CD4-positive, alpha-beta T cell treated with Interleukin-17A for 4 hours (primary cell): ENCODE data around the gene NTN1.

ENCODE experiments used
- DNase-seq: peaks from one replicate; pipeline ENCODE4 v3.0.0-alpha.2; 2020; ENCODE audit warnings: mixed read lengths

NTN1 gene

GRCh38 chr17:9220398-9221146 lies 199.3 kb downstream of the NTN1 start:
- DNase-seq: no peak

- no peak for DNase-seq
Observed at GRCh38 chr17:9221147-9221921, 200.0 kb downstream of the NTN1 start.

- no peak for DNase-seq
Observed at GRCh38 chr17:9221922-9222180, 200.5 kb downstream of the NTN1 start.

GRCh38 chr17:9223531-9223930 lies 202.2 kb downstream of the NTN1 start:
- no peak for DNase-seq

GRCh38 chr17:9224485-9224884 lies 203.2 kb downstream of the NTN1 start:
- no peak for DNase-seq

- DNase-seq: no peak
Observed at GRCh38 chr17:9225305-9226101, 204.2 kb downstream of the NTN1 start.

GRCh38 chr17:9226130-9226793 lies 205.0 kb downstream of the NTN1 start:
- no peak for DNase-seq

DNA sequence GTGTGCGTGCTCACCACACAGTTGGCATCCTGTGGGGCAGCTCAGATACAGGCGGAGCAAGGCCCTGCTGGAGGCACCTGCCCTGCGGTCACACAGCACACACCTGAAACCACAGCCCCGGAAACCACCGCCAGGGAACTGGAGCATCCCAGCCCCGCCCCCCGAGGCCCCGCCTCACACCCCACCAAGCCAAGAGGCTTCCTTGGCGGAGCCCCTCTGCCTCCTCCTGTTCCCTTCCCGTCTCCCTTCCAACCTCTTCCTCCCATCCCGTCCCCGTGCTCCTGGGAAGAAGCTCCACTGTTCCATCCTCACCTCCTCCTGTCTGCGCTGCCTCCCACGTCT lies 205.5 kb downstream of the NTN1 start:
- peak; percentile 45 for DNase-seq

GRCh38 chr17:9227819-9228407 lies 206.6 kb downstream of the NTN1 start:
- DNase-seq: no peak

DNA sequence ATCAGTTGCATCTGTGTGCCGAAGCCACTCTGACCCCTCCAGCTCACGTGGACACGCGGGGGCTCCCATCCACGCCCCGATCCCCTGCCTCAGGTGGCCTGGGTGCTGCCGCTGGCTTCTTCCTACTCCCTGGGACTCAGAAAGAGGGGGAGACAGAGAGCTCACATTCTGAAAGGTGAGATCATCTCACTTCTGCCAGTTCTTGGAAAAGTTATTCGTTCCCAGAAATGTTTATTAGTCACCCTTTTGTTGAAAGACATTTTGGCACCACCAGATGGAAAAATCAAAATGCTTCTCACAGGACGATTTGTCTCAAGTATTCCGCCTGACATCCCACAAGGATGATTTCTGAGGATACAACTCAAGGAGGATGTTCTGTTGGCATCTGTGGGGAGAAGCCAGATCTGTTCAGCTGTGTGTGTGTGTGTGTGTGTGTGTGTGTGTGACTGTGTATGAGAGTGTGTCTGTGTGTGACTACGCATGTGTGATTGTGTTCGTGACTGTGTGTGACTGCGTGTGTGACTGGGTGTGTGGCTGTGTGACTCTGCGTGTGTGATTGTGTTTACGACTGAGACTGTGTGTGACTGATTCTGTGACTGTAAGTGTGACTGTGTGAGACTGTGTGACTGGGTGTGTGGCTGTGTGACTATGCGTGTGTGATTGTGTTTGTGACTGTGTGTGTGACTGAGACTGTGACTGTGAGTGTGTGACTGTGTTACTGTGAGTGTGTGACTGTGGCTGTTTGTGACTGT lies 207.3 kb downstream of the NTN1 start:
- no peak for DNase-seq

GRCh38 chr17:9229160-9229825 lies 208.0 kb downstream of the NTN1 start:
- DNase-seq: no peak

- no peak for DNase-seq
Observed at GRCh38 chr17:9229826-9230201, 208.5 kb downstream of the NTN1 start.

GRCh38 chr17:9230346-9230745 lies 209.0 kb downstream of the NTN1 start:
- no peak for DNase-seq

DNA sequence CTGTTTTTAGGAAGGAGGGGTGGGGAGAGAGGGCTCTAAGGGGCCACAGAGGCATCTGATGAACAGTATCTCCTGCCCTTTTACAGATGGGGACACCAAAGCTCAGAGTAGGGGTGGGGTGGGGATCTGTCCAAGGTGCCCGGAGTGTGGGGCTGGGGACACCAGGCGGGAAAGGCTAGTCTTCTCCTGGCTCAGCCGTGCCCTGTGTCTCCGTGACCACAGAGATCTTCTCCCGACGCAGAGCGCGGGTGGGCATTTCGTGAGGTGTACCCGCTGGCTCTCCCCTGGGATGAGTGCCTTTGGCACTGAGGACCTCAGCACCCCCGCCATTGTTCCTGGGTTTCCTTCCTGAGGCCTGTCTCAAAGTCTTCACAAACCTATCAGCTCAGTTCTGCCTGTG lies 209.6 kb downstream of the NTN1 start:
- no peak for DNase-seq

DNA sequence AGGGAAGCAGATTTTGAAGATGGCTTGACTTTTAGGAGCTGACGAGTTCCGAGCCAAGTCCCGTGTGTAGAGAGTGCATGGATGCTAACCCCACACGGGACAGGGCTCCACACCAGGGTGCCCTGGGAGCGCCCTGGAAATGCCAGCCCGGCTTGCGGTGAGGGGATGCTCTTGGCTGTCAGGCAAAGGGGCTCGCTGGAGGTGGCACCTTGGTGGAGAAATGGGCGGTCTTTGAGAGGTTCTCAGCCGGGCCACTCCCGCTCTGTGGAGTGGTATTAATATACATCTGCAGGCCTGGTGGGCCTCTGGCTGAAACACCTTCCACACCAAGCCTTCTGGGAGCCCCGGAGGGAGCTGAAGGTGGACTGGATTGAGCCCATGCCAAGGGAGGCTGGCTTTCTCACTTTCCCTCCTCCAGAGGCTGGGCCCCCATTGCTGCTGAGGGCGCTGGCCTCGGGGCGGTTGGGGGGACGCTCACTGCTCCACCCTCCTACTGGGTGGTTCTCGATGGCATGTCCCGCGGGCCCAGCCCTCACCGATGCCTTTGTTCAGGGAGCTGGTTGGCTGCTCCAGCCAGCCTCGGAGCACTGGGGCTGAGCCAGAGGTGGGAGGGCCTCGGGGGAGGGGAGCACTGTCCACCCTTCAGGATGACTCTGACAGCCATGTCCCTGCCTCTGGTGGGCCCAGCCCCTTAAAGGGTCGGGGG lies 210.3 kb downstream of the NTN1 start:
- no peak for DNase-seq

- DNase-seq: no peak
Observed at GRCh38 chr17:9232155-9232475, 210.8 kb downstream of the NTN1 start.

GRCh38 chr17:9232591-9233270 lies 211.4 kb downstream of the NTN1 start:
- DNase-seq: no peak

DNA sequence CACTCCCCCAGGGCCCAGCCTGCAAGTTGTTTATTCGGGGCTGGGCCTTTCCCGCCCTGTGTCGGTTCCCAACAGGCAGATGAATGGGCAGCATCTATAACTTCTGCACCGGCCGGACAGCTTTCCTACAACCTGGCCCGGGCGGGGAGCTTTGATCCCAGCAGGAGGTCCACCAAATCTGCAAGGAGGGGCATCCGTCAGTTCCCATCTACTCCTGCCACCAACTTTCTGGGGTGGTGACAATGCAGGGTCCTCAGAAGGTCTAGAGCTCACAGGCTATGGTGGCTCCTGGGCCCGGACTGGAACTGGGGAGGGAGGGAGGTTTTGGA lies 211.9 kb downstream of the NTN1 start:
- no peak for DNase-seq

GRCh38 chr17:9233761-9234160 lies 212.5 kb downstream of the NTN1 start:
- no peak for DNase-seq

GRCh38 chr17:9234389-9234945 lies 213.2 kb downstream of the NTN1 start:
- DNase-seq: no peak
